Calu3 (cell line): ENCODE measurements around the gene ULK4. TPM values are rescaled to one million over a fixed set of nuclear protein-coding genes. Genes with fewer than 3 reads are reported as not detected.

Experiments
- BruUV-seq: library from RNA; stranded (reverse); fragments of 400-500 nt; replicated peaks from 2 replicates; lab custom pipeline; 2021; lab: Mats Ljungman, UMichigan
- CTCF ChIA-PET: fragments of 300-600 bp; sonication (Branson Sonifier 250); formaldehyde crosslinking; loops from one replicate; lab custom pipeline; 2022; ENCODE audit warnings: antibody characterized with exemption; lab: Charles Lee
- DNase-seq: peaks from one replicate; pipeline ENCODE4 v3.0.0; 2022
- H3K27ac Mint-ChIP-seq: one replicate; pipeline ENCODE4 v1.8.0; 2022; ENCODE audit warnings: mixed read lengths; ENCODE audit not compliant: unreplicated experiment
- H3K27me3 Mint-ChIP-seq: one replicate; pipeline ENCODE4 v1.8.0; 2022; ENCODE audit warnings: mixed read lengths; ENCODE audit not compliant: unreplicated experiment
- H3K36me3 Mint-ChIP-seq: one replicate; pipeline ENCODE4 v1.8.0; 2022; ENCODE audit warnings: mild to moderate bottlenecking, moderate library complexity, mixed read lengths; ENCODE audit not compliant: insufficient read depth, unreplicated experiment
- H3K4me1 Mint-ChIP-seq: one replicate; pipeline ENCODE4 v1.8.0; 2022; ENCODE audit warnings: mild to moderate bottlenecking, low read depth, mixed read lengths; ENCODE audit not compliant: unreplicated experiment
- H3K4me3 Mint-ChIP-seq: one replicate; pipeline ENCODE4 v1.8.0; 2022; ENCODE audit warnings: mild to moderate bottlenecking, low read depth, moderate library complexity, mixed read lengths; ENCODE audit not compliant: unreplicated experiment
- H3K9me3 Mint-ChIP-seq: one replicate; pipeline ENCODE4 v1.8.0; 2022; ENCODE audit warnings: low read depth, mixed read lengths; ENCODE audit not compliant: unreplicated experiment
- intact Hi-C: fragments of 100-400 bp; cut with micrococcal nuclease; formaldehyde crosslinking; loops from one replicate; pipeline ENCODE4 v1.10.0; 2022; ENCODE audit not compliant: unreplicated experiment
- total RNA-seq: library from RNA; stranded (reverse); gene quantifications from 2 replicates; pipeline ENCODE4 v1.2.3, GENCODE V29; 2022
- TF ChIP-seq, protein P1 (sequence below): fragments of 200-600 bp; IDR thresholded peaks from one replicate; pipeline ENCODE4 v1.8.0; 2022; ENCODE audit warnings: antibody characterized with exemption; ENCODE audit not compliant: unreplicated experiment

ULK4 gene
- total RNA-seq, 1 experiment from 2014 or later, result 8.7 TPM

DNA sequence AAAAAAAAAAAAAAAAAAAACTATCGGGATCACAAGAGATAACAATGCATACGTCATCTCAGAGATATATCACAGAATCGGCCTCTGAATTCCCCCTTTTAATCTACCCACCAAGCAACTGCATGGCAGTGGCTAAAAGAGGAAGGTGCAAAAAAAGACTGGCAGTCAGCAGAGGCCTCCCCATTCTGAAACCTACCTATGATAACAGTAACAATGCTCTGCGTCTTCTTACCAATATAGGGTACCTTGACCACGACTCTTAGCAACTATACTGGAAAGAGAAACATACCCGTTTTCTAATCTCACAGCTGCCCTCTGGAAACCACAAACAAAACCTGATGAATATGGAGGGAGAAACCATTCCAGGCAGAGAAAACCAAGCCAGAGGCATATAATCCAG, 106.9 kb downstream of the ULK4 start:
- Mint-ChIP-seq H3K9me3 (no peaks in the 10 kb centered on the region), H3K27ac (no peak overlapping the region), H3K4me3 (no peak overlapping the region), H3K27me3 (no peaks in the 10 kb centered on the region), H3K36me3 (no peaks in the 10 kb centered on the region), H3K4me1 (no peaks in the 10 kb centered on the region)
- CTCF ChIA-PET, result no interaction called here
- intact Hi-C loops, result no loop called here
- BruUV-seq, result no TSS peak
- TF ChIP-seq, protein P1, sequence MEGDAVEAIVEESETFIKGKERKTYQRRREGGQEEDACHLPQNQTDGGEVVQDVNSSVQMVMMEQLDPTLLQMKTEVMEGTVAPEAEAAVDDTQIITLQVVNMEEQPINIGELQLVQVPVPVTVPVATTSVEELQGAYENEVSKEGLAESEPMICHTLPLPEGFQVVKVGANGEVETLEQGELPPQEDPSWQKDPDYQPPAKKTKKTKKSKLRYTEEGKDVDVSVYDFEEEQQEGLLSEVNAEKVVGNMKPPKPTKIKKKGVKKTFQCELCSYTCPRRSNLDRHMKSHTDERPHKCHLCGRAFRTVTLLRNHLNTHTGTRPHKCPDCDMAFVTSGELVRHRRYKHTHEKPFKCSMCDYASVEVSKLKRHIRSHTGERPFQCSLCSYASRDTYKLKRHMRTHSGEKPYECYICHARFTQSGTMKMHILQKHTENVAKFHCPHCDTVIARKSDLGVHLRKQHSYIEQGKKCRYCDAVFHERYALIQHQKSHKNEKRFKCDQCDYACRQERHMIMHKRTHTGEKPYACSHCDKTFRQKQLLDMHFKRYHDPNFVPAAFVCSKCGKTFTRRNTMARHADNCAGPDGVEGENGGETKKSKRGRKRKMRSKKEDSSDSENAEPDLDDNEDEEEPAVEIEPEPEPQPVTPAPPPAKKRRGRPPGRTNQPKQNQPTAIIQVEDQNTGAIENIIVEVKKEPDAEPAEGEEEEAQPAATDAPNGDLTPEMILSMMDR, result no peak
- DNase-seq, result no peak

DNA sequence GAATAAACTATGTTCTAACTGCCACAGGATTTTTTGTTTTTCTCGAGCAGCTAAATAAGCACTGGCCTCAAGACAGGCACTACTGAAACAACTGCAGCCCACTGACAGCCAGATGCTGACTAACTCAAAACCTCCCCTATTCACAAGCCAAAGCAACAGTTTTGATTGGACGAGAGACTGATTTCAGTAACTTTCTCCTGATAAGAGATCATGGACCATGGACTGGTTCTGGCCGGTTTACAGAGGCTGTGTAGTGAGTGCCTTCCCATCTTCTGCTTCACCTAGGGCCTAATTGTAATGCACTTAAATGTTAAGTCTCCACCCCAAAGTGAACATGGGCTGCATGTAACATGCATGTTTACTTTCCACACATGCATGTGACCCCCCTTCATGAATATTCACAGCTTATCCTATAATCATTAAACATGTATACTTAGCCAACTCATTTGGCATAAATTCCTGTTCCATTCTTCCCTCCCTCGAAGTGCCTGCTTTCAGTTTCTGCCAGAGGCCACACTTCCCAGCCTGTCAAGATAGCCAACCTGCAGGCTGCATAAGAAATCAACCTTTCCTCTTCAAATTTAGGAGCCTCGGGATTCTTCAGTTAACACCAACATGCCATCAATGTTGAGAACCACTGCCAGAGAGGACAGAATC, 108.2 kb downstream of the ULK4 start:
- Mint-ChIP-seq H3K4me3 (no peak overlapping the region), H3K36me3 (no peaks in the 10 kb centered on the region), H3K4me1 (no peaks in the 10 kb centered on the region), H3K27me3 (no peaks in the 10 kb centered on the region), H3K27ac (no peak overlapping the region), H3K9me3 (no peaks in the 10 kb centered on the region)
- intact Hi-C loops, result no loop called here
- CTCF ChIA-PET, result no interaction called here
- TF ChIP-seq, protein P1, result no peak
- no TSS peak for BruUV-seq
- no peak for DNase-seq

DNA sequence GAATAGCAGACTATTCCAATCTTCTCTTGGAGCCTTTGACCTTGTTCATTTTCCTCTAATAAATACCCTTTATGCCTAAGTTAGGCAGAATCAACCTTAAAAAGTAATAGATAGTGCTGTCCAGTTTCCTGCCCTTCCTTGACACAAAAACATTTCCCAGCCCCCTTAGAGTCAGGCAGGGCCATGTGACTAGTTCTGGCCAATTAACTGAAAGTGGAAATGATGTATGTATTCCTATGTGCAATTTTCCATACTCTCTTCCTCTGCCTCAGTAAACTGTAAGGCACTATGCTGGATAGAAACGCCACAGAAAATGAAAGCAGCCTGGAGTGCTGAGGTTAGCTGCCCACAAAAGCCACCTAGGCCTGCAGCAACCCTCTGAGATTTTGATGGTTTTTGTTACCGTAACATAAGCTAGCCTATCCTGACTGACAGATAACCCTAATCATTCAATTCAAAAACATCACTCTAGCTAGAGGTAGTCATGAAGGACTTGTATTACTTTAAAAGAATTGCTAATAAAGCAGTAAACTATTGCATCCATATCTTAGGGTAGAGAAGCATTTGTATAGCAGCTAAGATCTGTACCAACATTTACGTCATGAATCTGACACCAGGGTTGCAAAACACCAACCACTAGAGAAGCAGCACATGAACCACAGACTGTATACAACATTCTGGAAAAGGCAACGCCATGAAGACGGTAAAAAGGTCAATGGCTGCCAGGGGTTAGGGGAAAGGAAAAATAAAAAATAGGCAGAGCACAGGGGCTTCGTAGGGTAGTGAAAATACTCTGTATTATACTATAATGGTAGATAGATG, 112.9 kb downstream of the ULK4 start:
- H3K27me3 Mint-ChIP-seq, result no peaks in the 10 kb centered on the region
- no peaks in the 10 kb centered on the region for H3K36me3 Mint-ChIP-seq
- CTCF ChIA-PET, result no interaction called here
- TF ChIP-seq, protein P1, result no peak
- no peak for DNase-seq
- H3K27ac Mint-ChIP-seq, result no peak overlapping the region
- intact Hi-C loops, result no loop called here
- H3K4me3 Mint-ChIP-seq, result no peak overlapping the region
- H3K9me3 Mint-ChIP-seq, result no peaks in the 10 kb centered on the region
- no peaks in the 10 kb centered on the region for H3K4me1 Mint-ChIP-seq
- no TSS peak for BruUV-seq

DNA sequence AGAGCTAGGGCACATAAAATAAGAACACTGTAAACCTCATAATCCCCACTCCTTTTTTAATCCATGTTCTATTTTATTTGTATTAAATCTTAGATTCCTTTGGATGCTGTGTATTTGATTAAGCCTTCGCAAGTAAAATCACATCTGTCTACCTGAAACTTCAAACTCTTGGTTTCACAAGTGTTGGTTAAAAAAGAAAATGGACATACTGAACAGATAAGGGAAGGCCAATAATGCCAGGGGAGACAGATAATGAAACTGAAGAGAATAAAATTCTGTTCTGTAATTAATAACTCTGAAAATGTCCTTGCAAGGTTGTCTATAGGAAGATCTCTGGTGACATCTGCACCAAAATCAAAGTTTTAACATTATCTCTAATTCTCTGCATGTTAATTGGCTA, 114.2 kb downstream of the ULK4 start:
- Mint-ChIP-seq H3K9me3 (no peaks in the 10 kb centered on the region), H3K27ac (no peak overlapping the region), H3K4me1 (no peaks in the 10 kb centered on the region), H3K4me3 (no peak overlapping the region), H3K27me3 (no peaks in the 10 kb centered on the region), H3K36me3 (no peaks in the 10 kb centered on the region)
- intact Hi-C loops, result no loop called here
- DNase-seq, result no peak
- TF ChIP-seq, protein P1, result no peak
- CTCF ChIA-PET, result no interaction called here
- BruUV-seq, result no TSS peak
